Pancreas (tissue), 10 donors: ENCODE results near the gene SCGN. TPM values are rescaled to one million over a fixed set of nuclear protein-coding genes. Genes with fewer than 3 reads are reported as not detected.

Experiments
- ATAC-seq, 4 donors: fragments of 200-7000 bp; cut with Tn5 transposase; one replicate each; pipeline versions ENCODE4 v1.8.0 to v1.9.1; 2020; ENCODE audit warnings: mild to moderate bottlenecking in 4 of 4, moderate library complexity in 4 of 4
- DNase-seq, 6 donors: peaks; one replicate each; pipeline ENCODE4 v3.0.0-alpha.2; 2020
- FAIRE-seq: peaks from 2 replicates; lab custom pipeline; 2012; peaks lifted over from hg19 to GRCh38; lab: Jason Lieb, UNC
- H3K27ac ChIP-seq, 4 donors: fragments of 200-600 bp; sonication (generic); 1 replicate in 3 of 4; 2 replicates in 1 of 4; pipeline versions ENCODE4 v1.5.0 to v1.8.0; 2020
- H3K27me3 ChIP-seq, 4 donors: fragments of 200-600 bp; one replicate each; pipeline ENCODE4 v1.8.0; 2021
- H3K36me3 ChIP-seq, 3 donors: fragments of 200-600 bp; sonication (generic) in 1 of 3; one replicate each; pipeline versions ENCODE4 v1.5.0 to v1.8.0; 2020 to 2021
- H3K4me1 ChIP-seq, 3 donors: fragments of 200-600 bp; one replicate each; pipeline ENCODE4 v1.8.0; 2021
- H3K4me3 ChIP-seq, 4 donors: fragments of 200-600 bp; sonication (generic) in 2 of 4; one replicate each; pipeline versions ENCODE4 v1.5.0 to v1.8.0; 2020 to 2021
- H3K9me3 ChIP-seq, 4 donors: fragments of 200-600 bp; one replicate each; pipeline ENCODE4 v1.8.0; 2021
- WGBS, 2 donors: extraction: QIAGEN DNeasy Blood & Tissue Kit; methylation state at CpG; one replicate each; pipeline ENCODE4 v1.1.7; 2013; 5-methylcytosine and 5-hydroxymethylcytosine counted together
- intact Hi-C, 3 donors: fragments of 100-400 bp; cut with DNase I; formaldehyde crosslinking; loops; one replicate each; pipeline versions ENCODE4 v1.11.1 to v1.14.2; 2022
- polyA plus RNA-seq, 2 donors: library from polyadenylated mRNA; stranded (reverse); fragments of 200-250 nt; gene quantifications; one replicate each; pipeline ENCODE4 v1.2.3, GENCODE V29; 2013
- total RNA-seq, 6 donors: library from RNA; stranded (reverse); fragmentation: NEBNext Ultra II Directional in 4 of 6; extraction: Animal tissue kit (Norgen Biotek cat#: 25700) in 4 of 6; gene quantifications; one replicate each; pipeline versions ENCODE4 v1.2.1 to v1.2.4, GENCODE V29; 2021 to 2023
- TF ChIP-seq, protein P1 (sequence below), 4 donors: fragments of 200-600 bp; sonication (generic) in 3 of 4; IDR thresholded peaks; one replicate each; pipeline versions ENCODE4 v1.5.0 to v1.8.0; 2021; ENCODE audit warnings: antibody characterized with exemption in 4 of 4
- donor health status: healthy with polysubstance abuse.
- donor health status: DM: no; HTN: no; CAD: no; lungs with moderate emphysema.
- donor health status: DM: no; HTN: no; CAD: no.
- donor health status: control.
- donor health status: control.
- donor health status: Bipolar disorder and iron deficiency.
- donor health status: DM: yes; HTN: yes; CAD: no.
- donor health status: DM: no; HTN: no; CAD: no.
- donor health status: DM: no; HTN: no; CAD: no.
- donor health status: DM: yes; HTN: yes; CAD: no.

SCGN gene
- total and polyA plus RNA-seq, 8 donors: 13.4 to 224 (median 30.3) TPM

DNA sequence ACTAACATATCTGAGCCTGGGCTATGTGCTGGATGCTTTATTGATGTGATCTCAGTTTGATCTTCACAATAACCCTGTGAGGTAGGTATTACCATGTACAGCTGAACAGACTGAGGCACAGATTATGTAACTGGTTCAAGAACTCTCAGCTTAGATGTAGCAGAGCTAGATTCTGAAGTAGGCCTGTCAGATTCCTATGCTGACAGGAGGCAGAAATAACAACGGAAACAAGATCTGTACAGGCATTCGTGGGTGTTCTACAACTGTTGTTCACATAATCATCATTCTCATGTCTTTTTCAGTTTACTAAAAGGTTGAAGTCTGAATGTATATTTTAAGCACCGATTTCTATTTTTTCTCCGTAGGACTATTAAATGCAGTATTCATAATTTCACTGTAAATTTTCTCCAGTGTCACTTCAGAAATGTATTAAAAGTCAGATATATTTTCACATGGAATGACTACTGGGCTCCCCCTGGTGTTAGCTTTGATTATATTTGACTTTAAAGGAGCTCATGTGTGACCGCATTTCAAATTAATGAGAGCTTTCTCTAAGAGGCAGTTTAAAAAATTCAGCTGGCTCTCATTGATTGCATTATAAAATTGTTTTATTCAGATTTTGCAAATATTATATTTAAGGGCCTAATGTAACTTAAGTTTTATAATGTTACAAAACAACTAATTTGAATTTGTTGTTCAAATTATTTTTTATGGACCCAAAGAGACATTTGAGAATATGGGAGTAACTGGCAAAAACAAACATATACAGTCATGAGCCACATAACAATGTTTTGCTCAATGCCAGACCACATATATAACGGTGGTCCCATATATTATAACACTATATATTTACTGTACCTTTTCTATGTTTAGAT is 66.1 kb downstream of the SCGN start:
- Histone ChIP-seq H3K4me3 (no peak overlapping the region), H3K9me3 (no peaks in the 10 kb centered on the region), H3K27me3 (no peaks in the 10 kb centered on the region), H3K27ac (no peak overlapping the region), H3K36me3 (no peaks in the 10 kb centered on the region), H3K4me1 (peaks cover 0 to 6% (median 0%) of the 10 kb centered on the region in 3 donors)
- intact Hi-C loops: no loop called here
- peak; percentile 39 for FAIRE-seq
- 19 to 22% methylated on average over 6 of the region's 6 CpGs for WGBS, 2 donors
- TF ChIP-seq, protein P1, sequence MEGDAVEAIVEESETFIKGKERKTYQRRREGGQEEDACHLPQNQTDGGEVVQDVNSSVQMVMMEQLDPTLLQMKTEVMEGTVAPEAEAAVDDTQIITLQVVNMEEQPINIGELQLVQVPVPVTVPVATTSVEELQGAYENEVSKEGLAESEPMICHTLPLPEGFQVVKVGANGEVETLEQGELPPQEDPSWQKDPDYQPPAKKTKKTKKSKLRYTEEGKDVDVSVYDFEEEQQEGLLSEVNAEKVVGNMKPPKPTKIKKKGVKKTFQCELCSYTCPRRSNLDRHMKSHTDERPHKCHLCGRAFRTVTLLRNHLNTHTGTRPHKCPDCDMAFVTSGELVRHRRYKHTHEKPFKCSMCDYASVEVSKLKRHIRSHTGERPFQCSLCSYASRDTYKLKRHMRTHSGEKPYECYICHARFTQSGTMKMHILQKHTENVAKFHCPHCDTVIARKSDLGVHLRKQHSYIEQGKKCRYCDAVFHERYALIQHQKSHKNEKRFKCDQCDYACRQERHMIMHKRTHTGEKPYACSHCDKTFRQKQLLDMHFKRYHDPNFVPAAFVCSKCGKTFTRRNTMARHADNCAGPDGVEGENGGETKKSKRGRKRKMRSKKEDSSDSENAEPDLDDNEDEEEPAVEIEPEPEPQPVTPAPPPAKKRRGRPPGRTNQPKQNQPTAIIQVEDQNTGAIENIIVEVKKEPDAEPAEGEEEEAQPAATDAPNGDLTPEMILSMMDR (IDR thresholded peaks at IDR 0.05): peak in 3 of 4 donors; percentile 26 to 49 (median 44)
- peak; percentile 62 to 81 (median 75) for ATAC-seq
- no peak for DNase-seq

GRCh38 chr6:25726122-25726911 is 74.3 kb downstream of the SCGN start:
- no peak overlapping the region for H3K4me3 ChIP-seq
- no peak for ATAC-seq
- intact Hi-C loops: no loop called here
- H3K27ac ChIP-seq: no peak overlapping the region
- no peaks in the 10 kb centered on the region for H3K27me3 ChIP-seq
- no peak for DNase-seq
- WGBS, 2 donors: 93 to 94% methylated on average over 37 of the region's 37 CpGs
- H3K36me3 ChIP-seq: no peaks in the 10 kb centered on the region
- no peak for FAIRE-seq
- no peaks in the 10 kb centered on the region for H3K9me3 ChIP-seq
- TF ChIP-seq, protein P1 (IDR thresholded peaks at IDR 0.05): no peak
- no peaks in the 10 kb centered on the region for H3K4me1 ChIP-seq

DNA sequence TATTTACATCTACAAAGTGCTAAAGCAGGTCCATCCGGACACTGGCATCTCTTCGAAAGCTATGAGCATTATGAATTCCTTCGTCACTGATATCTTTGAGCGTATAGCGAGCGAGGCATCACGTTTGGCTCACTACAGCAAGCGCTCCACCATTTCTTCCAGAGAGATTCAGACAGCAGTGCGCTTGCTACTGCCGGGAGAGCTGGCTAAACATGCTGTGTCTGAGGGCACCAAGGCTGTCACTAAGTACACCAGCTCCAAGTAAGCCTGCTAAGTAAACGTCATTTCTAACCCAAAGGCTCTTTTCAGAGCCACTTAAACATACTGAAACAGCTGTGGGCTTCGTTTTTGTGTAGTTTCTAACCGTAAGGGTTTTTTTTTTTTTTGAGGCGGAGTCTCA is 75.0 kb downstream of the SCGN start:
- no peaks in the 10 kb centered on the region for H3K9me3 ChIP-seq
- ATAC-seq: no peak
- WGBS, 2 donors: 84 to 89% methylated on average over 14 of the region's 14 CpGs
- no peaks in the 10 kb centered on the region for H3K4me1 ChIP-seq
- intact Hi-C loops: no loop called here
- H3K36me3 ChIP-seq: no peaks in the 10 kb centered on the region
- no peak for DNase-seq
- no peak overlapping the region for H3K4me3 ChIP-seq
- H3K27ac ChIP-seq: no peak overlapping the region
- no peaks in the 10 kb centered on the region for H3K27me3 ChIP-seq
- no peak for FAIRE-seq
- TF ChIP-seq, protein P1 (IDR thresholded peaks at IDR 0.05): no peak

GRCh38 chr6:25730907-25731306 is 78.9 kb downstream of the SCGN start:
- 94 to 98% methylated on average over 3 of the region's 3 CpGs for WGBS, 2 donors
- Histone ChIP-seq H3K27ac (no peak overlapping the region), H3K27me3 (no peaks in the 10 kb centered on the region), H3K4me1 (no peaks in the 10 kb centered on the region), H3K4me3 (no peak overlapping the region), H3K36me3 (no peaks in the 10 kb centered on the region), H3K9me3 (no peaks in the 10 kb centered on the region)
- TF ChIP-seq, protein P1 (IDR thresholded peaks at IDR 0.05): no peak
- no peak for DNase-seq
- intact Hi-C loops: no loop called here
- no peak for FAIRE-seq
- no peak for ATAC-seq
